K562 (cell line): ENCODE results near the gene NFKB2. TPM values are rescaled to one million over a fixed set of nuclear protein-coding genes. Genes with fewer than 3 reads are reported as not detected.
A peak's percentile ranks its signal among the peaks of the same experiment; 100 is the strongest.

Experiments used
- BCL6 ChIP-seq: fragments of 250-450 bp; sonication (Bioruptor Pico); IDR thresholded peaks from 2 replicates; pipeline ENCODE4 v1.4.0; 2020
- CBFB ChIP-seq: sonication (generic); formaldehyde crosslinking; IDR thresholded peaks from 2 replicates; pipeline ENCODE4 v1.4.0; 2020; ENCODE audit warnings: mild to moderate bottlenecking, missing genetic modification reagents
- FOXK1 ChIP-seq: sonication (generic); formaldehyde crosslinking; IDR thresholded peaks from 2 replicates; pipeline ENCODE4 v1.8.0; 2022; ENCODE audit warnings: missing genetic modification reagents, mild to moderate bottlenecking, borderline replicate concordance
- HNRNPH1 ChIP-seq: fragments of 200-400 bp; formaldehyde crosslinking; optimal IDR thresholded peaks from 2 replicates; pipeline ENCODE3; 2017; ENCODE audit warnings: low read depth, mild to moderate bottlenecking, low read length, moderate library complexity
- MCM2 ChIP-seq: fragments of 450-650 bp; IDR thresholded peaks from 2 replicates; pipeline ENCODE4 v1.6.1; 2017; ENCODE audit warnings: low read depth, mild to moderate bottlenecking
- NONO ChIP-seq, 2 experiments: fragments of 200-400 bp in 1 of 2; fragments of 450-650 bp in 1 of 2; formaldehyde crosslinking in 1 of 2; IDR thresholded peaks; 2 replicates each; pipeline ENCODE4 v1.6.1; 2017; ENCODE audit warnings: low read depth in 2 of 2, mild to moderate bottlenecking in 2 of 2, moderate library complexity in 2 of 2, low read length in 1 of 2
- NUFIP1 ChIP-seq: fragments of 450-650 bp; IDR thresholded peaks from 2 replicates; pipeline ENCODE4 v1.6.1; 2018; ENCODE audit not compliant: partially characterized antibody
- RBM14 ChIP-seq: fragments of 200-400 bp; formaldehyde crosslinking; IDR thresholded peaks from 2 replicates; pipeline ENCODE4 v1.6.1; 2018; ENCODE audit warnings: low read depth, mild to moderate bottlenecking, low read length, moderate library complexity, borderline replicate concordance; ENCODE audit not compliant: insufficient read depth
- SMAD1 ChIP-seq: fragments of 150-350 bp; IDR thresholded peaks from 2 replicates; pipeline ENCODE4 v1.6.1; 2014; ENCODE audit warnings: low read length, low read depth; ENCODE audit not compliant: partially characterized antibody
- SP1 ChIP-seq: sonication (generic); formaldehyde crosslinking; IDR thresholded peaks from 2 replicates; pipeline ENCODE4 v1.8.1; 2022; ENCODE audit warnings: mild to moderate bottlenecking, missing genetic modification reagents
- STAT5A ChIP-seq: IDR thresholded peaks from 2 replicates; pipeline ENCODE4 v1.6.1; 2012; ENCODE audit warnings: low read length, inconsistent platforms, borderline replicate concordance
- TAF1 ChIP-seq: IDR thresholded peaks from 2 replicates; pipeline ENCODE4 v1.6.1; 2011; ENCODE audit warnings: mild to moderate bottlenecking, low read length, moderate library complexity; ENCODE audit not compliant: insufficient read depth, control insufficient read depth, severe bottlenecking; ENCODE audit errors: extremely low read depth
- TBP ChIP-seq: optimal IDR thresholded peaks from 2 replicates; pipeline ENCODE3; 2011; ENCODE audit warnings: low read depth, low read length, improper control_type of control experiment
- THRAP3 ChIP-seq: fragments of 450-650 bp; IDR thresholded peaks from 2 replicates; pipeline ENCODE4 v1.6.1; 2016; ENCODE audit warnings: mild to moderate bottlenecking, inconsistent platforms, borderline replicate concordance
- ZNF175 ChIP-seq: fragments of 200-800 bp; sonication (Bioruptor generic); IDR thresholded peaks from 2 replicates; pipeline ENCODE4 v1.6.1; 2016; ENCODE audit warnings: low read depth, mild to moderate bottlenecking, missing genetic modification characterization, missing compliant biosample characterization
- ZNF707 ChIP-seq: fragments of 250-450 bp; sonication (Bioruptor Pico); conservative IDR thresholded peaks from 2 replicates; pipeline ENCODE4 v1.8.0; 2022; ENCODE audit warnings: inconsistent platforms, mild to moderate bottlenecking, moderate library complexity
- ZNF79 ChIP-seq: fragments of 250-450 bp; sonication (Bioruptor Pico); IDR thresholded peaks from 2 replicates; pipeline ENCODE4 v1.4.0; 2020; ENCODE audit warnings: low read depth, mild to moderate bottlenecking, moderate library complexity
- polyA plus RNA-seq, 8 experiments: library from polyadenylated mRNA; depleted of rRNA in 4 of 8; stranded (reverse) in 5 of 8; unstranded in 3 of 8; fragments of >200 nt; fragmentation: Nextera tagmentation in 2 of 8; fragmentation: Illumina TruSeq in 1 of 8; extraction: Ambion mirVana in 2 of 8; extraction: Trizol in 1 of 8; gene quantifications; 2 replicates each; pipeline versions ENCODE4 v1.2.1 to v1.2.3, GENCODE V29; 2011 to 2014; ENCODE audit warnings: inconsistent platforms in 1 of 8, missing spikeins in 1 of 8
- total RNA-seq, 7 experiments: library from RNA; depleted of rRNA in 6 of 7; stranded (reverse); fragments of >200 nt in 6 of 7; fragmentation: Illumina TruSeq in 2 of 7; extraction: Trizol in 2 of 7; gene quantifications; 2 replicates each; pipeline versions ENCODE4 v1.2.1 to v1.2.3, GENCODE V29; 2011 to 2021; ENCODE audit warnings: low replicate concordance in 1 of 7
- TF ChIP-seq, protein P1 (sequence below): fragments of 250-450 bp; sonication (Bioruptor Pico); IDR thresholded peaks from 2 replicates; pipeline ENCODE4 v1.8.0; 2022; ENCODE audit warnings: inconsistent platforms, mild to moderate bottlenecking, moderate library complexity, borderline replicate concordance
- TF ChIP-seq, protein P2 (sequence below): fragments of 250-450 bp; sonication (Bioruptor Pico); IDR thresholded peaks from 2 replicates; pipeline ENCODE4 v1.8.0; 2022; ENCODE audit warnings: moderate library complexity, mild to moderate bottlenecking, inconsistent platforms
- TF ChIP-seq, protein P3 (sequence below): fragments of 250-450 bp; sonication (Bioruptor Pico); IDR thresholded peaks from 2 replicates; pipeline ENCODE4 v1.4.0; 2020; ENCODE audit warnings: mild to moderate bottlenecking
- TF ChIP-seq, protein P4 (sequence below): IDR thresholded peaks from 2 replicates; pipeline ENCODE4 v1.6.1; 2012; ENCODE audit warnings: low read depth, low read length, improper control_type of control experiment, borderline replicate concordance

Gene NFKB2
- total and polyA plus RNA-seq, 9 of the 15 experiments (the other 6 are each of a cell fraction or from before 2014, with no cell fraction given) = 0.07 to 20.3 (median 7.9) TPM

DNA sequence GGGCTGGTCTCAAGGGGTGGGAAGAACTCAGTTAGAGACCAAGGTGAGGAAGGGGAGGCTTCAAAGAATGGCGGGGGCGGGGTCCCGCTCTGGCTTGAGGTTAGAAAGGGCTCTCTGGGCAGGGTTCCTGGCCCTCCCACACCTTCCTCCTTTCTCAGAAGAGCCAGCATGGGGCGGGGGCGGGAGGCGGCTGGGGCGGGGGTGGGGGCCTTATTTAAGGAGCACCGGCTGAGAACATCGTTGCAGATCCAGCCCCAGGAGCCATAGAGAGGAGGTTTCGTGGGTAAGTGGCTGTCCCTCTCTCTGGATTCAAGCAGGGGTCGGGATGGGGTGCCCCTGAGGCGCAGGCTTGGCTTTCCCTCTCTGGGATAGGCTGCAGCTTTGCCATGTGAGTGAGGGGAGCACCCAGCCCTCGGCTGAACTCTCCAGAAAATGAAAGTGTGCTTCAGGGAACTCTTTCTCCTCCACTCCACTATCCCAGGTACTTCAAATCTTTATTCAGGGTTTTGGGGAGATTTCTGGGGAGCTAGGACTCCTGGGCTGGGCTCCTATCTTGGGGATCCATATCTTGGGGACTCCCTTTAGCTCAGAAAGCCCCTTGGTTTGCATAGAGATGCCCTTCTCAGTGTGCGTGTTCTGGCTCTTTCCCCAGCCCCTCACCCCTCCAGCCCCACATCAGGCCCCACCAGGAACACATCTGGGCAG is 40.2 kb downstream of the NFKB2 start (continued):
- TF ChIP-seq, protein P1, sequence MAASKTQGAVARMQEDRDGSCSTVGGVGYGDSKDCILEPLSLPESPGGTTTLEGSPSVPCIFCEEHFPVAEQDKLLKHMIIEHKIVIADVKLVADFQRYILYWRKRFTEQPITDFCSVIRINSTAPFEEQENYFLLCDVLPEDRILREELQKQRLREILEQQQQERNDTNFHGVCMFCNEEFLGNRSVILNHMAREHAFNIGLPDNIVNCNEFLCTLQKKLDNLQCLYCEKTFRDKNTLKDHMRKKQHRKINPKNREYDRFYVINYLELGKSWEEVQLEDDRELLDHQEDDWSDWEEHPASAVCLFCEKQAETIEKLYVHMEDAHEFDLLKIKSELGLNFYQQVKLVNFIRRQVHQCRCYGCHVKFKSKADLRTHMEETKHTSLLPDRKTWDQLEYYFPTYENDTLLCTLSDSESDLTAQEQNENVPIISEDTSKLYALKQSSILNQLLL = no peak
- no peak for TF ChIP-seq SP1 (CRISPR knock-in tag)
- TF ChIP-seq ZNF707 = no peak
- TF ChIP-seq THRAP3 = no peak
- TF ChIP-seq NONO (IDR thresholded peaks at IDR 0.05; ENCODE audit: low read depth in 2 of 2, low read length in 1 of 2) = peak in 1 of 2 experiments; percentile 82; a peak in 2 of 4 replicates
- no peak for TF ChIP-seq HNRNPH1
- no peak for TF ChIP-seq CBFB (CRISPR knock-in tag)
- no peak for TF ChIP-seq ZNF79 (CRISPR knock-in tag)
- no peak for TF ChIP-seq MCM2
- no peak for TF ChIP-seq RBM14
- TF ChIP-seq SMAD1 = peak; percentile 28
- TF ChIP-seq TAF1 = peak; percentile 79
- TF ChIP-seq STAT5A = 0 out of 2 replicates have a peak, but pooled peaks have one; percentile 16
- TF ChIP-seq, protein P2, sequence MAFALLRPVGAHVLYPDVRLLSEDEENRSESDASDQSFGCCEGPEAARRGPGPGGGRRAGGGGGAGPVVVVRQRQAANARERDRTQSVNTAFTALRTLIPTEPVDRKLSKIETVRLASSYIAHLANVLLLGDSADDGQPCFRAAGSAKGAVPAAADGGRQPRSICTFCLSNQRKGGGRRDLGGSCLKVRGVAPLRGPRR = no peak
- no peak for TF ChIP-seq FOXK1 (CRISPR knock-in tag)
- TF ChIP-seq, protein P3, sequence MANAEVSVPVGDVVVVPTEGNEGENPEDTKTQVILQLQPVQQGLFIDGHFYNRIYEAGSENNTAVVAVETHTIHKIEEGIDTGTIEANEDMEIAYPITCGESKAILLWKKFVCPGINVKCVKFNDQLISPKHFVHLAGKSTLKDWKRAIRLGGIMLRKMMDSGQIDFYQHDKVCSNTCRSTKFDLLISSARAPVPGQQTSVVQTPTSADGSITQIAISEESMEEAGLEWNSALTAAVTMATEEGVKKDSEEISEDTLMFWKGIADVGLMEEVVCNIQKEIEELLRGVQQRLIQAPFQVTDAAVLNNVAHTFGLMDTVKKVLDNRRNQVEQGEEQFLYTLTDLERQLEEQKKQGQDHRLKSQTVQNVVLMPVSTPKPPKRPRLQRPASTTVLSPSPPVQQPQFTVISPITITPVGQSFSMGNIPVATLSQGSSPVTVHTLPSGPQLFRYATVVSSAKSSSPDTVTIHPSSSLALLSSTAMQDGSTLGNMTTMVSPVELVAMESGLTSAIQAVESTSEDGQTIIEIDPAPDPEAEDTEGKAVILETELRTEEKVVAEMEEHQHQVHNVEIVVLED (CRISPR knock-in tag) = no peak
- no peak for TF ChIP-seq ZNF175 (CRISPR knock-in tag)
- TF ChIP-seq NUFIP1 = no peak
- TF ChIP-seq BCL6 (CRISPR knock-in tag) = no peak
- peak; percentile 89 for TF ChIP-seq TBP
- TF ChIP-seq, protein P4, sequence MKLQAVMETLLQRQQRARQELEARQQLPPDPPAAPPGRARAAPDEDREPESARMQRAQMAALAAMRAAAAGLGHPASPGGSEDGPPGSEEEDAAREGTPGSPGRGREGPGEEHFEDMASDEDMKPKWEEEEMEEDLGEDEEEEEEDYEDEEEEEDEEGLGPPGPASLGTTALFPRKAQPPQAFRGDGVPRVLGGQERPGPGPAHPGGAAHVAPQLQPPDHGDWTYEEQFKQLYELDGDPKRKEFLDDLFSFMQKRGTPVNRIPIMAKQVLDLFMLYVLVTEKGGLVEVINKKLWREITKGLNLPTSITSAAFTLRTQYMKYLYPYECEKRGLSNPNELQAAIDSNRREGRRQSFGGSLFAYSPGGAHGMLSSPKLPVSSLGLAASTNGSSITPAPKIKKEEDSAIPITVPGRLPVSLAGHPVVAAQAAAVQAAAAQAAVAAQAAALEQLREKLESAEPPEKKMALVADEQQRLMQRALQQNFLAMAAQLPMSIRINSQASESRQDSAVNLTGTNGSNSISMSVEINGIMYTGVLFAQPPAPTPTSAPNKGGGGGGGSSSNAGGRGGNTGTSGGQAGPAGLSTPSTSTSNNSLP = no peak
